GM12874 (cell line): ENCODE data around the gene PIK3C2G.

Experiments used
- CTCF ChIP-seq: IDR thresholded peaks from 2 replicates; pipeline ENCODE4 v1.5.1; 2011; ENCODE audit warnings: low read depth, mild to moderate bottlenecking, control low read depth, low read length, moderate library complexity; ENCODE audit not compliant: insufficient read depth

PIK3C2G gene

GRCh38 chr12:18521461-18521860 lies 260.1 kb downstream of the PIK3C2G start:
- no peak for TF ChIP-seq CTCF

GRCh38 chr12:18522806-18523205 lies 261.5 kb downstream of the PIK3C2G start:
- TF ChIP-seq CTCF, result no peak

- no peak for TF ChIP-seq CTCF
These were observed 285.1 kb downstream of the PIK3C2G start for GRCh38 chr12:18546399-18546798.

GRCh38 chr12:18549598-18549997 lies 288.3 kb downstream of the PIK3C2G start:
- TF ChIP-seq CTCF, result no peak

- TF ChIP-seq CTCF, result no peak
These were observed 289.8 kb downstream of the PIK3C2G start for GRCh38 chr12:18551106-18551505.

GRCh38 chr12:18551701-18552100 lies 290.4 kb downstream of the PIK3C2G start:
- TF ChIP-seq CTCF, result no peak

GRCh38 chr12:18552829-18553228 lies 291.5 kb downstream of the PIK3C2G start:
- no peak for TF ChIP-seq CTCF

- TF ChIP-seq CTCF, result no peak
These were observed 294.8 kb downstream of the PIK3C2G start for GRCh38 chr12:18556161-18556560.
